Limb (tissue), 2 donors: ENCODE results near the gene LPCAT4.
"Not testable (repeated sequence)": the region's sequence is repeated elsewhere in the genome, so short reads cannot be mapped to it uniquely, and the experiment has no call there.

ENCODE experiments used
- DNase-seq, 2 donors: peaks; one replicate each; pipeline ENCODE4 v3.0.0-alpha.2; 2016; ENCODE audit errors: extremely low spot score in 2 of 2

LPCAT4 gene, protein sequence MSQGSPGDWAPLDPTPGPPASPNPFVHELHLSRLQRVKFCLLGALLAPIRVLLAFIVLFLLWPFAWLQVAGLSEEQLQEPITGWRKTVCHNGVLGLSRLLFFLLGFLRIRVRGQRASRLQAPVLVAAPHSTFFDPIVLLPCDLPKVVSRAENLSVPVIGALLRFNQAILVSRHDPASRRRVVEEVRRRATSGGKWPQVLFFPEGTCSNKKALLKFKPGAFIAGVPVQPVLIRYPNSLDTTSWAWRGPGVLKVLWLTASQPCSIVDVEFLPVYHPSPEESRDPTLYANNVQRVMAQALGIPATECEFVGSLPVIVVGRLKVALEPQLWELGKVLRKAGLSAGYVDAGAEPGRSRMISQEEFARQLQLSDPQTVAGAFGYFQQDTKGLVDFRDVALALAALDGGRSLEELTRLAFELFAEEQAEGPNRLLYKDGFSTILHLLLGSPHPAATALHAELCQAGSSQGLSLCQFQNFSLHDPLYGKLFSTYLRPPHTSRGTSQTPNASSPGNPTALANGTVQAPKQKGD

DNA sequence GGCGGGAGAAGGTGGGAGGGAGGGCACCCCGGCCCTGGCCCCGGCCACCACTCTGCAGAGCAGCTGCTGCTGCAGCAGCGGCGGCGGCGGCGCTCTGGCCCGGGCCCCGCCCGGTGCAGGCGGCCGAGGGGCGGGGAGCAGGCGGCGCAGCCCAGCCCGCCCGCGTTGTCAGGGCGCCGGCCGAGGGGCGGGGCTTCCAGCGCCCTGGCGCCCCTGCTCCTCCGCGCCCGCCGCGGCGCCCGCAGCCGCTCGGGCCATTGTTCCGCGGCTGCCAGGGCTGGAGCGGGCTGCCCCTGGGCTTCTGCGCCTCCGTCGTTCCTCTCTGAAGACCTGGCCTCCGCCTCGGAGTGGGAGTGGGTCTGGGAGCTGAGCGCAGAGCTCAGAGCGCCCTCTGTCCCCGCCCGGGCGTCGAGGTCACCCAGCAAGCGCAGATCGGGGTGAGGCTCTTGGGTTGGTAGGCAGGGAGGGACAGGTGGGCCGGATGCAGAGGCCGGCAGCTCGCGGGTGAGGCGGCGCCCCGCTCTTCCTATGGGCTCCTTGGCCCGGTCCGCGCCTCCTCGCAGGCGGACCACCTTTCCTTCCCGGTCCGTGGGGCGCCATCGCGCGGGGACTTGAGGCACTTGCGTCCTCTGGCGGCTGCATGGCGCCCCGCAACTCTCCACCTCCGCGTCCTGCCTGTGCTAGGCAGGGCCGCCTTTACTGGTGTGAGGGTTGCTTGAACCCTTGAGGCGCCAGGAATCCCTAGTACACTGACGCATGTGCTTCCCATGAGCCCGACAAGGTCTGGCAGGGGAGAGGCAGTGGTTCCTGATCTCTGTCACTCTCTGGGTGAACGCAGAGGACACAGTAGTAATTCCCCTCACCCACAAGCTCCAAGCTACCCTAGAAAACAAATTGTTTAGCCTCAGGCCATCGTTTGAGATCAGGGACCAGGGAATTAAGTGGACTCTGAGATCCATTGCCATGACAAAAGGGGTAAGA lies at the start of gene LPCAT4:
LPCAT4 (minus strand) TSS at position 96 of the 981 bp plus-strand sequence. CDS start 96 bp downstream, outside the sequence.
- DNase-seq: peak; percentile 89 to 91

DNA sequence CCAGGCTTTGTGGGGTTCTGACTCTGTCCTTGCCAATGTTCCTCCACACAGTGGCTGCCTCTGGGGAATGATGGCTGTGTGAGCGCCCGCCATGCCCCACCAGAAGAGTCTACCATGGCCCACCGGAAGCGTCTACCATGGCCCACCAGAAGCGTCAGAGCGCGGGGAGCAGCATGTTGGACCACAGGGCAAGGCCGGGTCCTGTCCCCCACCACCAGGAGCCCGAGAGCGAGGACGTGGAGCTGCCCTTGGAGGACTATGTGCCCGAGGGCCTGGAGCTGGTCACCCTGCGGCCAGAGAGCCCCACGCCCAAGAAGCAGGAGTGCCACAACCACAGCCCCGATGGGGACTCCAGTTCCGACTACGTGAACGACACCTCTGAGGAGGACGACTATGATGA lies 42.5 kb upstream of the LPCAT4 start:
- not testable (repeated sequence) for DNase-seq

DNA sequence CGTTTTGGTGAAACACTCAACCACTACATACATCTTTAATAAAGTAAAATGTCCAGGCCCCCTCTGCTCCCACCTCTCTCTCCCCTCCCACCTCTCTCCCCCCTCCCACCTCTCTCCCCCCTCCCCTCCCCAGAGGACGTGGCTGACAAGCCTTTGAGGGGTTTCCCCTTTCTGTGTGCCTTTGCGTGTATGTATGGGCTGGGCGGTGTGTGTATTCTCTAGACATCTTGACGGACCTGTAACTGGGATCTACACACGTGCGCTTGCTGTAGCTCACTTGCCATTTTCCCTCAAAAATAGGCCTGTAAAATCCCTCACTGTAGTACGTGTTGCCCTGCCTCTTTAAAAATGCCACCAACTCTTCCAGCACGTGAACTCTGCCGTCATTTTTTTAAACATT lies 42.0 kb upstream of the LPCAT4 start:
- DNase-seq: not testable (repeated sequence)

DNA sequence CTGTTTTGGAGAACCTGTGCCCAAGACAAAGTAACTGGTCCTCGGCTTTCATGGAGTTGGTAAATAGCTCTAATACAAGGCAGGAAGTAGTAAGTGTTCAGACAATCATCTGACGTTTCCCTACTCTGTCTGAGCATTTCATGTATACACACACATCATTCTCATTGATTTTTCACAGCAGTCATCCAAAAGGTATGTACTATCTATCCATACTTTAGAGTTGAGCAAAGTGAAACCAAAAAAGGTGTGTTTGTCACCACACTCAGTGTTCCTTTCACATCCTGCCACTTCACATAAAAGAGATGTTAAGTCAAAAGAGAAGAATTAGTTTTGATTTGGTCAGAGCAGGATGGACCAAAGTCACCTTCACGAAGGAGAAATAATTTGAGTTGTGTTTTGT lies 36.9 kb upstream of the LPCAT4 start:
- not testable (repeated sequence) for DNase-seq

DNA sequence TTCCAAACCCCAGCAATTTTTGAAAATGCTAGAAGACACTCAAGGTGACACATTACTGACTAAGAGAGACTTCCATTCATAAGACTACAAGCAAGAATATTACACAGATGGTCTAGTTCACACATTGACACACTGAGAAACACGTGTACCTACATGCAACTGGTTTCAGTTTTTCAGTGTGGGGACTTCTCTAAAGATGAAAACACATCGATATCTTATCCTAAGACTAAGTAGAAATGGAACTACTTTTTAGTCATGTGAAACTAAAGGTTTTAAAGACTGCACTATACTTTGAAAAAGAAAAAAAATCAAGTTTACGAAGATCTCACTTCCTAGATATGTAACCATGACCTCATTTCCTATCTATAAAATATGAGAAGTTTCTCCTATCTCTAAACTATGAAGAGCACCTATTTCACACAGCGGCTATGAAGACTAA lies 36.2 kb upstream of the LPCAT4 start:
- not testable (repeated sequence) for DNase-seq

DNA sequence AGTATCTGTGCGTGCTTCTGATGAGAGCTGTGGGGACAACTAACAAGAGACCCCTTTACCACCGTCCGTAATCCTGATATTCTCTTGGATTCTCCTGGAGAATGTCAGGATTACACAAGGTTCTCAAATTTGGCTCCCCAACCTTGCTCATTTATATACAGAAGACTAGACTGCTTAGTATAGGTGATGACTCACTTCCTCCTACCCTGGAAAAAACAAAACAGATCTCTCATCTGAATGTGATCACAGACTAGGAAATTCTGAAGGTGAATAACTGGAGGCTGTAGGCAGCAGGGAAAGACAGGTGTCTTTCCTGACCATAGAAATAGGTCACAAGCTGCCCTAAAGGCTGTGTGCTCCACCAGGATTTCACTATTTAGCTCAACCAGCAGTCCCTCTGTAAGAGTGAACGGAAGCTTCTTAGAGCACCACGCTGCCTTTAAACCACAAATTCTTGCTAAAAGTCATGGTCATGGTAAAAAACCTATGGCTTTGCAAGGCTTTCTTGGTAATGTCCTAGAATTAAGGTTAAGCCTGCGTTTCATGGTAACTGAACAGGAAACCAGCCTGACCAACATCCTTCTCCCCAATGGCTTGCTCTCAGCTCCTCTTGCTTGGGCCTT lies 30.8 kb upstream of the LPCAT4 start:
- not testable (repeated sequence) for DNase-seq

DNA sequence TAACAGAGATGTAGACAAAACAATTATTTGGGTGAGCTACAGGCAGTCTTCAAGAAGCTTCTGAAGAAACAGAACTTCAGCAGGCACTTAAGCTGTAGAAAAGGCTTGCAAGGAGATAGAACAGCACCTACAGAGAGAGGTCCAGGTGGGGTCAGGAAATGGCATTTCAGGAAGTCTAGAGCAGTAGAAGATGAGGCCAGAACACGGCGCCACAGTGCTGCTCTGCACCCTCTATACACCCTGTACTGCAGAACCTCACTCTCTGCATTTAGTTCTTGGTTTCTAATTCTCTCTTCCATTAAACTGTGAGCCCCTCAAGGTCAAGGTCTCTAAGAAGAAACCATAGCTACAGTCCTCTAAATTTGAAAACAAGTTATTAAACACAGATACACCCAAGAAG lies 26.0 kb upstream of the LPCAT4 start:
- not testable (repeated sequence) for DNase-seq

DNA sequence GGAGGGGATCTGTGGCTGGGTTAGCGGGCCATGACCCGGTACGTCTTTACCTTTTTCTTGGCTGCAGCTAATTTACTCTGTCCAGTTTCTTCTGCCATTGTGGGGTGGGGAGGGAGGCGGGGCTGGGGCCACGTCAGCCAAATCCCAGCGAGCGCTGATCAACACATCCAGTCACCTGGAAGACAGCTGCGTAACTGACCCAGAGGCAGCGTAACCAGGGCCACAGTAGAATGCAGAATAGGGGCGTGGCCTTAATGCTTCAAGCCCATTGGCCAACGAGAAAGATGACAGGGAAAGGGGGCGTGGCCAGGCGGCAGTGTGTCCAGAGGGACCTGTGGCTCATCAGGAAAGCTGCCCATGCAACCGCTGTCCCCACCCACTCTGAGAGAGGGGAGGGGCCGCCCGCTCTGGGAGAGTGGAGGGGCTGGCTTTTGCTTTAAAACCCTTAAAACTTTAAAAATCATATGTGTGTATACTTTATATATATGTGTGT lies 22.6 kb upstream of the LPCAT4 start:
- DNase-seq: not testable (repeated sequence)

DNA sequence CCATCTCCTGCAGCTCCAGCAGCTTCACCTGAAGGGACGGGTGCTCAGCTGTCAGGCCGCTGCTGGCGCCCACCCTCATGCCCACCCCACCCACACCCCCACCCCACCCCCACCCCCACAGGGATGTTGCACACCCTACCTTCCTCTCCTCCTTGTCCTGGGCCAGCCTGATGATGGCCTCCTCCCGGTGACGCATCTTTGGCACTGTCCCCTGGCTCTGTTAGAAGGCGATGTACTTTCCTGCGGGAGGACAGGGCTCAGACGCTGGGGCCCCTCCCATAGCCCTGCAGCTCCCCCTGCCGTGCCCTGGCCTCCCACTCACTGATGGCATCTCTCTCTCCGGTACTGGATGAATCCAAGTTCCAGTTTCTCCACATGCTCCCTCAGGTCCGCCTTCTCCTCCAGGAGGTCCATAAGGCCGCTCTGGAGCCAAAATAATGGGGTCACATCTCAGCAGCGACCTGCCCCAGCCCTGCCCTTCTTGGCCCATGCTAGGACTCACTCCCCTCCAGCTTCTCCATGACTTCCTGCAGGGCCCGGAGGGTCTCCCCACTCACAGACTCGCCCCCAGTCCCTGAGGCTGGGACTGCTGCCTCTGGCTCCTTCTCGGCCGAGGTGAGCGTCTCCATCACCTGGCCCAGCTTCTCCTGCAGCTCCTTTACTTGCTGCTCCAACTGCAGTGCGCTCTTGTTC lies 15.0 kb upstream of the LPCAT4 start:
- DNase-seq: not testable (repeated sequence)

DNA sequence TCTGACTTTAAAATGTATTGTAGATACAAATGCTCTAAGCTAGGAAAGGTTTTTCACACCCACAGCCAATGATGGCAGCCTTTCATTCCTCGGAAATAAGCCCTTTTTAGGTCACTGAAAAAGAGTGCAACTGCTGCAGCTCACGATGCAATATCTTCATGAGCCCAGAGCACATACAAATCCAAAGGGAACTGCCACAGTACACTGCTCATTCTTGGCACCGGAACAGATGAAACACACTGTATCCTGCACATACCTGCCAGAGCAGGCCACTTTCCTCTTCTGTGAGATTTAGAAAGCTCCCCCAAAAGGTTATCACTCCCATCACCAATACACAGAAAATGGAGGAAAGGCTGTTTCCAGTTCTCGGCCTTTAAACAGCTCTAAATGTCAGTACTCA lies 13.5 kb upstream of the LPCAT4 start:
- not testable (repeated sequence) for DNase-seq

DNA sequence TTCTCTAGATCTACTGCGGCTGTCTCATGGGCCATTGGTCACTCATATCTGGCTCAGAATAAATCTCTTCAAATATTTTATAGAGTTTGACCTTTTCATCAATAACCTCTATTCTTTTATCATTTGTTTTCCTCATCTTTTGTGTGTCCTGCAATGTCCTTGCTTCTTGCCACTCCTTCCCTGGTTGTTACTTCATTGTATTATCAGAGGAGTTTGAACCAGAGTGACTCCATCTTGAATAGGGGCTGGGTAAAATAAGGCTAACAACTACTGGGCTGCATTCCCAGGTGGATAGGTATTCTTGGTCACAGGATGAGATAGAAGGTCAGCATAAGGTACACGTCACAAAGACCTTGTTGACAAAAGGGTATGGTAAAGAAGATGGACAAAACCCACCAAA lies 9.9 kb upstream of the LPCAT4 start:
- DNase-seq: no peak

DNA sequence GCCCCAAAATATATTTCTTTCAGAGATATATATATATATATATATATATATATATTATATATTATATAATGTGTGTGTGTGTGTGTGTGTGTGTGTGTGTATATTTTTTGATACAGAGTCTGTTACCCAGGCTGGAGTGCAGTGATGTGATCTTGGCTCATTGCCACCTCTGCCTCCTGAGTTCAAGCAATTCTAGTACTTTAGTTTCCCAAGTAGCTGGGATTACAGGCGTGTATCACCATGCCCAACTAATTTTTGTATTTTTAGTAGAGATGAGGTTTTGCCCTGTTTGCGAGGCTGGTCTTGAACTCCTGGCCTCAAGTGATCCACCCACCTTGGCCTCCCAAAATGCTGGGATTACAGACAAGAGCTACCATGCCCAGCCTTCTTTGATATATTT lies 8.5 kb upstream of the LPCAT4 start:
- not testable (repeated sequence) for DNase-seq

DNA sequence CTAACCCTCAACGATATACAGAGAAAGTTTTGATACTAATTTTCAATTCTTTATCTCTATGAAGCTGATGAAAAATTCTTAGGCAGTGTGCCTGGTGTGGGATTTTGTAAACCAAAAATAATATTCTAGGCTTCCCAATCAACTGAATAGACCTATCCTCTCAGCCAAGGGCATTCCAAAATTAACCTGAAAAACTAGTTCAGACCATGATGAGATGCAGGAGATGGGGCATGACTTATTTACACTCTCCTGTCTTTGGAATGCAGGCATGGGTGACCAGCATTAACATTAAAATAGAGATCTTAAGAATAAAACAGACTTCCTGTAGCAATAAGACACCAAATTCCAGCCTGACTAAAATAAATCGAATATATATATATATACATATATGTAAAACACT lies 7.8 kb upstream of the LPCAT4 start:
- DNase-seq: no peak

DNA sequence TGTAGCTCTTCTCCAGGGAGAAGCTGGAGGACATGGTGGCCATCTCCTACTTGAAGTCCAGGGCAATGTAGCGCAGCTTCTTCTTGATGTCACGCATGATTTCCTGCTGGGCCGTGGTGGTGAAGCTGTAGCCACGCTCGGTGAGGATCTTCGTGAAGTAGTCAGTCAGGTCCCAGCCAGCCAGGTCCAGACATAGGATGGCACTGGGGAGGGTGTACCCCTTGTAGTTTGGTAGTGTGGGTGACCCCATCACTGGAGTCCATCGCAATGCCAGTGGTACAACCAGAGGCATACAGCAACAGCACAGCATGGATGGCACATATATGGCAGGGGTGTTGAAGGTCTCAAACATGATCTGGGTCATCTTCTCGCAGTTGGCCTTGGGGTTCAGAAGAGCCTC lies 7.0 kb upstream of the LPCAT4 start:
- DNase-seq: no peak

DNA sequence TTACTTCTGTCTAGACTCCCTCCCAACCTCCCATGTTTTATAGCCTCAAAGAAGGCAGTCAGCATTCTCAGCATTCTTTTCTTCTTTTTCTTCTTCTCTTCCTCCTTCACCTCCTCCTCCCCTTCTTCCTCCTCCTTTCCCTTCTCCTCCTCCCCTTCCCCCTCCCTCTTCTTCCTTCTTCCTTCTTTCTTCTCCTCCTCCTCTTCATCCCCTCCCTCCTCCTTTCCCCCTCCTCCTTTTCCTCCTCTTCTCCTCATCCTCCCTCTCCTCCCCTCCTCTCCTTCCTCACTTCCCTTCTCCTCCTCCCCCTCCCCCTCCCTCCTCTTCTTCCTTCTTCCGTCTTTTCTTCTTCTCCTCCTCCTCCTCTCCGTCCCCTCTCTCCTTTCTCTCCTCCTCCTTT lies 3.6 kb upstream of the LPCAT4 start:
- no peak for DNase-seq

DNA sequence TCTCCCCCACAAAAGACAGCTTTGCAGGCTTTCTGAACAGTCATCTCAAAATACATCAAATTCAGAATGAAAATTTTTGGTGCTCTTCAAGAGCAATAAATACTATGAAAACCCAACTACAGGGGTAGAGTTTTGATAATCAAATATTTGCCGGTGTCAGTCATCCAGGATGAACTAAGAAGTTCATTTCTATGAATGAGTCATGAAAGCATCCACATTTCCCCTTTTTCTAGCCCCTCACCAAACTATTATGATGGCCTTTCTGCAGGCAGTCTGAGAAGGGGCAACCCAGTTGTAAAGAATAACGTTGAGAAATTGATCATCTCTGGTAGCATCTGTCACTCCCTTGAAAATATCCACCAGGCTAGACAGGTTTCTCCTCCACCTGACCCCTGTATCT lies 3.1 kb upstream of the LPCAT4 start:
- DNase-seq: no peak

DNA sequence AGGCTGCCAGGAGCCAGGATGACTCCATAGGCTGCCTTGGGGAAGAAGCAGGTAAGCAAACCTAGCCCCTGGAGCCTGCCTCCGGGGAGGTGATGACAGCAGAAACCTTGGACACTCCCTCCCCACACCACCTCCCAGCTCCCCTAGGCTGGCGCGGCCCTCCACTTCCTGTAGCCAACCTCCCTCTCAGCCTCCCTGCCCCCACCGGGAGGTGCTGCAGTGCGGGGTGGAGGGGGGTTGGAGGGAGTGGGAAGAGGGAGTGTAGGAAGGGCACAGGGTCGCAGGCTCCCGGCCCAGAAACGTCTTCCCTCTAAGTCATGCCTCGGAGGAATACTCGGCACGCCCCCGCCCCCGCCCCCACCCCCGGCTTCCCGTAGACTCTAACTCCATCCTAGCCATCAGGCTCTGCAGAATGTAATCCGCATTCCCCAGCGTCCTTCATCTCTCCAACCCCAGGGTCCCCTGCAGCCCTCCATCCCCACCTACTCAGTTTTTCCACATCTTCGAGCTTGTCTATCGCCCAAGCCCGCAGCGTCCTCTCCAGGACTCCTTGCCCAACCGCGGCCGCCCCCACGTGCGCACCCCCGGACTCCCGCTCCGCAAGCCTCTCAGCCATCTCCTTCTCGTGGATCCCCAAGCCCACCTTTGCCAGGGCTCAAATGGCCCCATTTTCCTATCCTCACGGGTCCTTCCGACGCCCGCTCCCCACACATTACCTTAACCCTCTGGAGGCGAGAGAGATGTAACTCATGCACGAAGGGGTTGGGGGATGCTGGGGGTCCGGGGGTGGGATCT lies 528 bp downstream of the LPCAT4 start:
- DNase-seq: peak; percentile 42 to 72

DNA sequence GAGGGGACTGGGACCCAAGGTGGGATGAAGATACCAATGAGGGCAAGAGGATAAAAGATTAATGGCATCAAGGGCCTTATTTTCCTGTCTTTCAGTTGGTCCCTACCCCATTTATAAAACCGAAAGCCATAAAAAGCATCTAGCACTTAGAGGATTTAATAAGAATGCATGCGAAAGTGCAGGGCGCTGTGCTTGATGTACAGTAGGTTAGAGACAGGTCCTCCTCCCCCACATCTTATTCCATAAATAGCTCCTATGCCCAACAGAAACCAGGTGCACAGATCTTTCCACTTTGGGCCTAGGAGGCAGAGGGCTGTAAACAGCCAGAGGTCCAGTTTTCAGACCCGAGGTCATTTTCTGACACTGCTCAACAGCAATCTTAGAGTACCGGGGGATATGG lies 1.2 kb downstream of the LPCAT4 start:
- no peak for DNase-seq

DNA sequence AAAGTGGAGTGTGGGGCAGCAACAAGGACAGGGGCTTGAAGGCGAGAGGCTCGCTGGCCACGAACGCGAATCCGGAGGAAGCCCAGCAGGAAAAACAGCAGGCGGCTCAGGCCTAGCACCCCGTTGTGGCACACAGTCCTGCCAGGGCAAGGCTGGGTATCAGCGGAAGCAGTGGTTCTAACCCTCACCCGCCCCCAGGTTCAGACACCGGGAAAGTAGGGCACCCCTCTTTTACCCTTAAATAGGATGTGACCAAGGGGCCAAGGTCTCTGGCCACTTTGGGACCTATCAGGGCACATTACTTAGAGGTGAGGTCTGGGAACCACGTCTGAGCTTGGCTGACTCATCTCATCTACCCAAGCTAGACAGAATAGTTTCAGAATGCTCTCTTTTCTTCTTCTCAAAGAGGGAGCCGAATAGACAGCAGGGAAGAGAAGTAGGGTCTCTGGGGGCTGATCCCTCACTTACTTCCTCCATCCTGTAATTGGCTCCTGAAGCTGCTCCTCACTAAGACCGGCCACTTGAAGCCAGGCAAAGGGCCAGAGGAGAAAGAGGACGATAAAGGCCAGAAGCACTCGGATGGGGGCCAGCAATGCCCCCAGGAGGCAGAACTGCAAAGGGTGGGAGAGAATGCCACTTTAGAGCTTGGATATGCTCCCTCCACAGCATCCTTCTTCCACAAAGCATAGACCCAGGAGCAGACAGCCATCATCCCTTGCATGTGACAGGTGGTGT lies 1.7 kb downstream of the LPCAT4 start:
- no peak for DNase-seq
